ENCODE data around the gene PDZRN3.

PDZRN3 gene

DNA sequence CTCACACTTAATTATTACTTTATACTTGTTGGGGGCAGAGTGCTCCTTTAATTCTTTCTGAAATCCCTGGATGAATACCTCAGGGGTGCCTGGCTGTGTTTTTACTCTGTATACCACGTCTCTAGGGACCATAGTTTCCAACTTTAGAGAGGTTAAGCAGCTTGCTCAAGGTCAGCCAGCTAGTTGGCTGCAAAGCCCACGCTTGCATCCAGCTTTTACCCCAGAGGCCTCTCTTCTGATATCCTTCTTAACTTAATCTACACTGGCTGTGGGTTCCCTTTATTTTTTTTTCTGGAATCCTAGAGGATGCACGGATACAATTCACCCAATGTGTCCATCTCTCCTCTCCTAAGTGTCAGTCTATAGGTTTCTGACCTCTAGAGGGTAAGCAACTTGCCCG lies 1.4 kb downstream of the PDZRN3 start:
- DNase-seq (ENCODE audit: low read depth in 2 of 2) = no peak

DNA sequence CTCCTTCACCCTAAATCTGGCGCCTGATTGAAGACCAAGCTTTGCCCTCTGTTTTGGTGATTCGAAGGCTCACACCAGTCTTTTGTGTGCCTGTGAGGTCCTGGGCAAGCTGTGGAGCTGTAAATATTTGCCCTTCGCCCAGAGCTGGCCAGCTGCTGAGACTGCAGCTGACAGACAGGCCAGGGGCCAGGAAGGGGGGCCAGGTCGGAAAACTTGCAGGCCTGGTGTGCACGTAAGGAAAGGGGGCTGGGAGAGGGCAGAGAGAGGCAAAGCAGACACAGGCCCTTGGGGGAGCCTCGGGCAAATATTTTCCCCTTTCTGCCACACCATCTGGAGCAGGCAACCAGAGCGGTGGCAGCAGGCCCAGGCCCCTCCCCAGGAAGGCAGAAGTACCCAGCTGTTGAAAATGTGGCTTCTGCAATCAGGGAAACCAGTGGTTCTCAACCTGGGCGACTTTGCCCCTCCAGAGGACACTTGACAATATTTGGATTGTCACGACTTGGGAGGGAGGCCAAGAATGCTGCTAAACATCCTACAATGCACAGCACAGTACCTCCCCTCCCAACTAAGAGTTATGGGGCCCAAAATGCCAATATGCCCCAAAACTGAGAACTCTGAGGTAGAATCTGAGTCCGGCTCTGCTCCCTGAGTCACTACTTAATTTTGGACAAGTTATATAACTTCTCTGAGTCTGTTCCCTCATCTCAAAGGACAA lies 2.5 kb downstream of the PDZRN3 start:
- DNase-seq (ENCODE audit: low read depth in 2 of 2) = no peak

DNA sequence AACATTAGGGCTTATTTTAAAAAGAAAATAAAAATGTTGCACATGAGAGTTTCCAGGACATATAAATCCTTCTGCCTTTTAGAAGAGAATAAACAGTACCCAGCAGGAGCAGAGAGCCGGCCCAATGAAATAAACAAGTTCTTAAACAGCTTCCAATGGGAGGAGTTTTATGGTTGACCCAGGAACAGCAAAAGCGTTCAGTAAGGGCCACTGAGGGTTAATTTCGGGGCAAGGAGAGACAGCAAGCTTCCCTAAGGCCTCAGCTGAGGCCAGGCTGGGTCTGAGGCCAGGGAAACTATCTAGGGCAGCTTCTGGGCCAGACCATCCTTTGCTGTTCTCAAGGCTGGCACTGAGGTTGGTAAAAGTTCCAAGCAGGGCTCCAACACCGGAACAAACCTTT lies 3.4 kb downstream of the PDZRN3 start:
- DNase-seq (ENCODE audit: low read depth in 2 of 2) = no peak

DNA sequence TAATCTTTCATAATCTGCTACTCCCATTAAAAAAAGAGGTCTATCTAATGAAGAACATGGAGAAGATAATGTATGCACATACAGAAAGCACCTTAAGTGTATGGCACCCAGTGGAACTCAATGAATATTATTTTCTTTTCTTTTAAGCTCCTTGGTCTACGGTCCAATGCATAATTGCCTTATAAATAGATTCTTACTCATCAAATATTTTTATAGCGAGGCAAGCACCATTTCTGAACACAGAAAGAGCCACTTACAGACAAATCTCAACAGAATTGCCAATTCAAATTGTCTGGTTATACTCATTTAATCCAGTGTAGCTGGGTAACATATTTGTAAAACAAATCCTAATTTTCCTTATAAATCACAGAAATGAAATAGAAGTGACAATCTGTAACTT lies 6.3 kb downstream of the PDZRN3 start:
- DNase-seq (ENCODE audit: low read depth in 2 of 2) = no peak

DNA sequence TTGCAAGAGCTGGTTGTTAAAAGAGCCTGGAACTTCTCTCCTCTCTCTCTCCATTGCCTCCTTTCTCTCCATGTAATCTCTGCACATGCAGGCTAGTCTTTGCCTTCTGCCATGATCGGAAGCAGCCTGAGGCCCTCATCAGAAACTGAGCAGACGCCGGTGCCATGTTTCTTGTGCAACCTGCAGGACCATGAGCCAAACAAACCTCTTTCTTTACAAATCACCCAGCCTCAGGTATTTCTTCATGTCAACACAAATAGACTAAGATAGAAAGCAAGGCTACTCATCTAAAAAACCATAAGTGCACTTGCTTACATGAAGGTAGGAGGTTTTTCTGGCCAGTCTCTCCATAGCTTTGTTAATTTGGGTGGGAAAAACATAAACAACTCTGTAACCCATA lies 8.7 kb downstream of the PDZRN3 start:
- no peak for DNase-seq (ENCODE audit: low read depth in 2 of 2)

DNA sequence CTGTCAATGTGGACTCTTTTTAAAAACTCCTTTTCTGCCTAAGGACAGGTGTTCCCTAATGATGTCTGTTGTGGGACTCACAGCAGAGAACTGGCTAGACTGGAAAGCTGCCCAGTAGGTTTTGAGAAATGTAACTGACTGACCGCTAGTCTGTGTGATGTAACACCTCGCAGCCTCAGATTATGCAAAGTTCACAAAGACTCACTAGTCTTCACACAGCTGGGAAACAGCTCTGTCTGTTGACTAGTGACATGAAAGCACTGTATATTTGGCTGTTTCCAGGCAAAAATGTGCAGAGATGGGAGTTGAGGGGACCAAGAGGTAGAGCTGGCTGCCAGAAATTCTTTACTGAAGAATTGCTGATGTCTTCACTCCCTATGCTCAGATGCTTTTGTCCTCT lies 10.3 kb downstream of the PDZRN3 start:
- no peak for DNase-seq (ENCODE audit: low read depth in 2 of 2)

DNA sequence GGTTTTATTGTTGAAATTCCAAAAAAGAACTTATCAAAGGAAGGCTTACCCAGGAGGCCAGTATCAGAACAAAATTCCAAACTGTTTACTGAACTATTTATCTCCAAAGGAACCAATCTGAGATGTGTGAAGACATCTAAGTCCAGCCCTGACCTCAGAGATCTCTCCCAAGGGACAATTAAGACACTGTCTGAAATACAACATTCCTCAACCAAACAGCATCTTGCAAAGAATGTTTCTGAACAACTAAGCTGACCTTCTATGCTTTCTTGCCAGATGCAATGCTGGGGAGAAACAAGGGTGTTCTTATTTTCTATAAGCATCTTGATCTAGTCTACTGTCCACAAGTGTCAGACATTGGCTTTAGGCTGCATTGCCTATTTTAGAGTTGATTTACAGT lies 13.6 kb downstream of the PDZRN3 start:
- DNase-seq (ENCODE audit: low read depth in 2 of 2) = no peak

DNA sequence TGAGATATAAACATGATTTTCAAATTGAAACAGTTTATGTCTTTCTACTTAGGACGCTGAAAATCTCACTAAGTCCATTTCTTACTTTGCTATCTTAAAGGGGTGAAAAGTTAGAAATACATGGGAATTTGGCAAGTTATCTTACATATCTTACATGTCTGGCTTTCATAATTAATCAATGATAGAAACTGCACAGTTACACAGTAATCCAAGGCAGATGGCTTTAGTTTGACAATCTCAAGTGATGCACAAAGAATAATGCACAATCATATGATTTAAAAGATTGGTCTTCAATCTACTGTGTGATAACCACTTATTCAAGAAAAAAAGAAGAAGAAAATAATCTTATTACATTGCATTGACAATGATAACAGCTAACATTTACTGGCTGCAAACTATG lies 14.2 kb downstream of the PDZRN3 start:
- no peak for DNase-seq (ENCODE audit: low read depth in 2 of 2)

DNA sequence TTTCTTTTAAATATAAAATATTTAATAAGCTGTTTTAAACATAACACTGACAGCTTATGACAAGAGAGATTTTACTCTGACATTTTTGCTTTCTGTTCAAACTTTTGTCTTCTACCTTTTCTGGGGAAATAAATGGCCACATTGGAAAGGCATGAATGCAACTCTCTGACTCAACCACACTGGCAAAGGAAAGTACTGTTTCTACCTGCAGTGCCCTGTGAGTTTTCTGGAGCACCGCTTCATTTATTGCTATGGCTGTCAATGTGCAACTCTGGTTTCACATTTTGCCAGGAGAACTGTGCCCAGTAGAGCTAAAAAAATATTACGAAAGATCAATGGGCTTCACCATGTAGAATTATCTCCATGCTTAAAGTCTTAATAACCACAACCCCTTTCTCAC lies 15.1 kb downstream of the PDZRN3 start:
- no peak for DNase-seq (ENCODE audit: low read depth in 2 of 2)

DNA sequence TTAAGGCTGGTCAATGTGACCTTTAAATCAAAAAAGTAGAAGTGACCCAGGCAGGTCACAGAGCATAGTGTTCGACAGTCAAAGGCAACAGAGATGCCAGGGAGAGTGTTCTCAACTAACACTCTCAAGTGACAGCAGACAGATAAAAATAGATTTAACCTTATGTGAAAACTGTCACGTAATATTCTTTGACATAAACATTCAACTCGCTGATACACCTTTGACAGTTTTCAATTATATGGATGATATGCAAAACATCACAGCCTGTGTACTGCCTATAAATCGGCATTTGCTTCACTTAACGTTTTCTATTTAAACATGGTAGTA lies 15.5 kb downstream of the PDZRN3 start:
- no peak for DNase-seq (ENCODE audit: low read depth in 2 of 2)

DNA sequence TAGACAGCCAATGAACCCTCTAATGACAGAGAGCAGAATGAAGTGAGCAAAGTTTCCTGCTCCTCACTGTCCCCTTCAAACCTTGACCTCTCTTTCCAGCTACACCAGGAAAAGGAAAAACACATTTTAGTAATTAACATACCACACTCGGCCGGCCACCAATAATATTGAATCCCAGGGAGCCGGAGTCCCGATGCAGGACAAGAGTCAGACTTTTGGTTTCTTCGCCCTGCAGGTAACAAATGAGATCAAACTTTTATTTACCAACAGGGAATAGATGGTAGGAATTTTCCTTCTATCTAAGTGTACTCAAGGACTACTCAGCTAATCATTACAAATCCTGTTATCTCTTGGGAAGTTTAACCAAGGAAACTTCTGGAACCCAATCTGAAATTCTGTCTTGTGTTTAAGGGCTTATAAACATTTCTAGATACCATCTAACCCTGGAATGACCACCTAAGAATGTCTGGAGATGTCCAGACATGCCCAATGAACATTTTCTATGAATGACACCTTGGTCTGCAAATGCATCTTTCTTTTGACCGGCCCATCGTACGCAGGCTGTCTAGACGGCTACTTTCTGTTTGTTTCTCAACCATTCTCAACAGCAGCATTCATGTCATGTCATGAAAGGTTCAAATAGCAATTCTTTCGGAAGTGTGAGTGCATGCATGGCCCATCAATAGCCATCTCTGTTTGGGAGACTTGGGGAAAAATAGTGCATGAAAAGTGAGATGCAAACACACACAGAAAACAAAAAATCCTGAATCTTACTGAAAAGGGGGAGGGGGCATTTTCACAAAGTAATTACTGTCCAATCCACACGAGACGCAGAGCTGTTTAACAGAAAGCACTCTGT lies 16.1 kb downstream of the PDZRN3 start:
- DNase-seq (ENCODE audit: low read depth in 2 of 2) = no peak

DNA sequence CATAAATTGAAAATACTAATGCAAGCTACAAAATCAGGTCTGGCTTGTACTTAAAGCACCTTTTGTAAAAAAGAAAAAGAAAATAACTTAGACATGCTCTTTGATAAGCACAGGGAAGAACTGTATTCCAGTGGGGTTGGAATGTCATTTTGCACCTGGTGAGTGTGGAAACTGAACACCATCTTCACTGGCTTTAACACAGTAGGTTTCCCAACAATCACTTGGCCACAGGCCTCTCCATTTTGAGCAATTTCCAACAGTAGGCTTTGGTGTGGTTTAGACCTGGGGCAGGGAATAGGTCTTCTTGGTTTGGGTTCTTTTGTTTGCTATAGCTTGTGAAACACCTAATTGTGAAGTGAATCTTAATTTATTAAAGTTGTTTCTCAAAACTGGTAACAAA lies 18.9 kb downstream of the PDZRN3 start:
- no peak for DNase-seq (ENCODE audit: low read depth in 2 of 2)

DNA sequence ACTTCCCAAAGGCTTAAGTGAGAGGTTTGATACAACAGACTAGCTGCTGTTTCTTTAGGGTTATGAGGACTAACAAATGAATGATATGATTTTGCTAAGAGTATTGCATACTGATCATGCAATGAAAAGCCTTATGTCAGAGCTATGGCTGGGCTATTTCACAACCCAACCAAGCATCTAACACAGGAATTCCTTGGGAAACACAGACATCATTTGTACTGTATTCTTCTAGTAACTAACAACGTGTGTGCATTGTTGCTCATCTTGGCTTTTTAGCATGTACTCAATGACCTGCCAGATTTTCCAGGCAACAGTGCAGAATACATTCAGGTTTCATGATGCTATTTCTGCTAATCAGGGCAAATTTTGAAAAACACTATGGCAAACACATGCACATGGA lies 19.3 kb downstream of the PDZRN3 start:
- DNase-seq (ENCODE audit: low read depth in 2 of 2) = no peak

DNA sequence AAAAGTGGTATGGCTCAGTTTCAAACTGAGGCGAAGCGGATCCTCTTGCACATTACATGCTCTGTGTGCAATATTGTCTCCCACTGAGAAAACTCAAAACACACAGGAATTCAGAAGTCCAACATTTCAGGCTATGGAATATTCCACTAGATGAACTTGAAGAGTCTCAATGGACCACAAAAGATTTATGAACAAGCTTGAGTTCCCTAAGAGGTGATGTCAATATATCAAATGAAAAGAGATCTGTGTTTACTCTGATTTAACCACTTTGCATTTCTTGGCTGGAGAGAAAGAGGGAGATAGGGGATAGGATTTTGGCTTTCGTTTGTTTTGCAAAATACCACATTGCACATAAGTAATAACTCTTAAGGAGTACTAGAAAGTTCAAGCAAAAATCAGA lies 20.3 kb downstream of the PDZRN3 start:
- no peak for DNase-seq (ENCODE audit: low read depth in 2 of 2)

DNA sequence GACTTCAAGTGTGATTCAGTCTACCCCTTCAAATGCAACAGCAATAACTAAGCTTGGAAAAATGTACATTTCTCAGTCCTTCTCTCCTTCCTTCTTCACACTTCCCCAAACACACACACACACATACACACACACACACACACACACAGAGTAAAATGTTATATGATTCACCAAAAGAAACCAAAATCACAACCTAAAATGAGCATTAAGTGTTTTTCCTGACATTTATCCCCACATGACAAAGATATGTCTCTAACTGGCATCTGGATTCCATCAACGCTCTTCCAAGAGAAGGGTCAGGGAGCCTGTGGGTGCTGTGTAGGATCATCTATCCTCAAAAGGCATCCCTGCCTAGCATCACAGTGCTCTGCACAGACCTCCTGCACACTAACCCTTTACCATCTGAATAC lies 21.0 kb downstream of the PDZRN3 start:
- no peak for DNase-seq (ENCODE audit: low read depth in 2 of 2)

DNA sequence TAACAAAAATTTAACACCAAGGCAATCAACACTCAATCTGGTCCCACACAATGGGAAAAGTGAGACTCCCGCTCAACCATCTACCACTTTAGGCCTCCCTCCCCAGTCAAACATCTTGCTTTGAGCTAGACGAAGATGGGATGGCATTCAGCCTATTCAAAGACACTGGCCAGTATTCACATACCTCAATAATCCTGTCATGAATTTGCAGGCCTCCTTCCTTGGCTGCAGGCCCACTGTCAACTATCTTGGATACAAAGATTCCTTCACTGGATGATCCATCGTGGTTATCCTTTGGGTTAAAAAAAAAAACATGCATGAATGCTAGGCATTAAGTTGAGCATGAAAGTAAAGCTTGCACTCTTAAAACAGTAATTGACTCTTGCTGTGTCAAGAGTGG lies 22.6 kb downstream of the PDZRN3 start:
- DNase-seq (ENCODE audit: low read depth in 2 of 2) = no peak

DNA sequence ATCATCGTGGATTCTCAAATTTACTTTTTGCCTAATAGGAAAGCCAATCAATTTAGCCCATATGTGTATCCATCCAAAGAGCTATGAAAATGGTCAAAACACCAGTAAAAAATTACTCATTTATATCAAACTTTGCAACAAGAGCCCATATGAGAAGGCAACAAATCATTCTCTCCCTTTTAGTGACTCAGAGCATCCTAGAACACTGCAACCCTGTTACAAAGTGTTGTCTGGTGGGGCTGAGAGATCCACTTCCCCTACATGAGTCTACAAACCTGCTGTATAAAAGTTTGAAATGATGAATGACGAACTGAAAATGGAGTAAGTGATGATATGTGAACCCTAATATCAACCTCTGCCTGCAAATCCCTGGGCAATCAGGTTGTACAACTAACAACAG lies 23.3 kb downstream of the PDZRN3 start:
- DNase-seq (ENCODE audit: low read depth in 2 of 2) = no peak

DNA sequence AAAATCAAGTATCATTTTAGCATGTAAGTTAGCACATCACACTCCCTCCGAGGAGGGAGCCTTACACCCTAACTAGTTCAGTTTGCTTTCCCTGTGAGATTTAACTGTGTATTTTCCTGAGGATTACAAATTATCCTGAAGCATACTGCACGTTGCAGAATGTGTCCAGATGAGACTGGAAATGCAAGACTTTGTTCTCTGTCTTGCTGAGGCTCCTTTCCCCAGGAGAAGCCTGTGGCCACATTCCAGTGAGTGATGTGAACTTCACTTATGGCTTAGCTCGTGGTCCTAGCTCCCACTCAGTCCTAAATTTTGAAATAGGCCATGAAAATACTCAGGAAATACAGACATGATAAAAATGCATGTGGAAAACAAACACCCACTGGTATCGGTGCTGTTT lies 23.7 kb downstream of the PDZRN3 start:
- DNase-seq (ENCODE audit: low read depth in 2 of 2) = no peak

DNA sequence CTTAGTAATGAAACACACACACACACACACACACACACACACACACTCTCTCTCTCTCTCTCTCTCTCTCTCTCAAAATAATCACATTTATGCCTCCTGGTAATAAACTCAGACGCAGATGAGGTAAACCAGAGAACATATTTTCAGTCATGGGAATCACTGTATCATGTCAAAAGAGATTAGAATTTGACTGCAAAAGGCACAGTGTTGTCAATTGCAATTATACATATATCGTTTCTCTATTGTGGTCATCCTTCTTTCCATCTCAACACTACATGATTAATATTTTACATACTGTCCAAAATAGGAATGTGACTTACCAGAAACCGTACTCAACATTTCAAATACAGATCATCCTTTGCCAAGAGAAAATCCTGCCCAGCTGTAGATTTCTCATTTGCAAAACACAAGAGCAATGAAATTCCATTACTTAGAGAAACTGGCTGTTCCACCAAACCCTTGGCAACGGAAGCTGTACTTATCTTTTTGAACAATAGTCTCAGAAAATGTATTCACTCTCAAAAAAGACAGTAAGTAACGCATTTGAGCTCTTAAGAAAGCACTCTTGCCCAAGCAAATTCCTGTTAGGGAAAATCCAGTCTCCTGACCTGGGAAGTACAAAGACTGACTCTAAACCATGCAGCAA lies 24.3 kb downstream of the PDZRN3 start:
- no peak for DNase-seq (ENCODE audit: low read depth in 2 of 2)

DNA sequence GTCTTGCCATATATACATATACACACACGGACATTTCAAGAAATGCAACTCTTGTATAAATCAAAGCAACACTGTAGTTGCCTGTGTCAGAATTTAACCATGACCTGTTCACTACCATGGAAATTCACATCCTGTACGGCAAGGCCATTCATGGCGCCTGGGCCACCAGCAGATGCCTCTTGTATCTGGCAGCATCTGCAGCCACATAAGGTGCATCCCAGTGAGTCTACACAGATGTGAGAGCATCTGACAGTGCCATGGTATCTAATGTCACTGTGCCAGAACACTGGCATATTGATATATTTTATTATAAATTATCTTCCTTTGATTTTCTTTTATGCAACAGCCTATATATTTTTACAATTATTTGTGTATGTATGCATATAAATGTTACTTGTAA lies 25.1 kb downstream of the PDZRN3 start:
- no peak for DNase-seq (ENCODE audit: low read depth in 2 of 2)

DNA sequence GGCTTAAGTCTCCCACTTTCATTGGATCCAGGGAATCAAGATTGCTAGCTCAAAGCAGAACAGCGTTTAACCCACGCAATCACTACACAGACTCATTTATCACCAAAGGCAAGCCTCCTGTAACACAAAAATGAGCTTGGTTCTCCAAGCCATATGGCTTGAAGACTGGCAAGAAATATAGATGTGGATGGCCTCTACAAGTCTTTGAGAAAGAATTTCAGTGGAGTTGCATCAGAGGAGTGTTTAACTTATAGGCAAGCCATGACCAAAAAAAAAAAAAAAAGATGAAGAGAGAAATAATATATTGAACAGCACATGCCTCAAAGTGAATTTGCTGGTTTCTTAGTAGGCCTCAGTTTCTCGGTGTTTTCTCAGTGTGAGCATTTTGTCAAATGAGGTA lies 27.3 kb downstream of the PDZRN3 start:
- DNase-seq (ENCODE audit: low read depth in 2 of 2) = no peak

DNA sequence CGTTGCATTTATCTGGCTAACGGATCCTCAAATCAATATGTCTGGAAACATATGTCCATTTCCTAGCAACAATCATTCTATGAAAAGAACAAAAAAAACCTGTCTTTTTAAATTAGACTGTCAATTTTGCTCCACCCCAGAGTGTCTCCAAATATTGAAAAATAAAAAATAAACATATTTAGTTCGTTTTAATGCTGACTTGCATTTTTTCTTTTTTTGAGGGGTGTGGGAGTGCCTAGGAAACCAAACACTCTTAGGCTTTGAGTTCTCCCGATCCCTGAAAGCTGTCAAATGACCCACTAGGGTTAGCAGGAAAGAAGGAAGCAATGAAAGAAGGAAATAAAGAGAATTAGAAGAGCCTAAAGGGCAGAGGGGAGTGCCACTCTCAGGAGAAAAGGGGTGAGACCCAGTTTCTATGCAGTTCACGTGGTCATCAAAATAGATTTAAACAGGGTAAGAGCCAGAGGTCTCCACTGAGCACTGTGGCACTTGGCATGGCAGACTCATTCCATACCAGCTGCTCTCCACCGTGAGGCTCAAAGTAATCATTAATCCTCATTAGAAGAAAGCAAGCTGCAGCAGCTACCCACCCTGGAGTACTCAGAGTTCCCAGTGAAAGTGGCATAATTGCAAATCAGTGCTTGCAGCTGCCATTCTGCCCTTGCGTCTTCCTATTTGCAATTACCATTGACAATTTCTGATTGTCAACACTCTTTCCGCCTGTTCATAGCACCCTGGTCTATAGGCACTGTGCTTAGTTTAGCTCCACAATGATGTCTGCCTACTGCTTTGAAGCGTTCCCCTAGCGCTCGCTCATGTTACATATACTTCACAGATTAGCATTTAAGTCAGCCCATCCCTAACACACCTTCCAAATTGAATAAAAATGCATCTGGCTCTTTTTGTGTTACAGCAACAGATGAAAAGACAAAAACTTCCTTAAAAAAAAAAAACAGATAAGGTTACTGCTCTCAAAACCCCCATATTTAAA lies 32.3 kb downstream of the PDZRN3 start:
- DNase-seq (ENCODE audit: low read depth in 2 of 2) = no peak

Measured in activated CD8-positive, alpha-beta memory T cell treated with anti-CD3 and anti-CD28 coated beads for 4 hours (primary cell).